HepG2 (cell line): Measurements from ENCODE around the gene SLC2A10. TPM values are rescaled to one million over a fixed set of nuclear protein-coding genes. Genes with fewer than 3 reads are reported as not detected.

Experiments used
- CAMTA2 ChIP-seq: sonication (generic); formaldehyde crosslinking; IDR thresholded peaks from 2 replicates; pipeline ENCODE4 v1.4.0; 2020; ENCODE audit warnings: mild to moderate bottlenecking, missing genetic modification reagents, borderline replicate concordance
- CREM ChIP-seq, 2 experiments: sonication (generic) in 1 of 2; formaldehyde crosslinking in 1 of 2; IDR thresholded peaks; 2 replicates each; pipeline versions ENCODE4 v1.4.0 to v1.6.1; 2016 to 2020; ENCODE audit warnings: antibody characterized with exemption in 1 of 2, mild to moderate bottlenecking in 1 of 2, missing genetic modification reagents in 1 of 2
- FOXO4 ChIP-seq: sonication (generic); formaldehyde crosslinking; conservative IDR thresholded peaks from 2 replicates; pipeline ENCODE4 v1.8.1; 2023; ENCODE audit warnings: missing genetic modification reagents
- GABPA ChIP-seq, 2 experiments: IDR thresholded peaks; 2 replicates each; pipeline ENCODE4 v1.6.1; 2011 to 2016; ENCODE audit warnings: low read depth in 2 of 2, low read length in 1 of 2, missing biosample characterization in 1 of 2, missing genetic modification characterization in 1 of 2
- GLI4 ChIP-seq: sonication (generic); formaldehyde crosslinking; IDR thresholded peaks from 2 replicates; pipeline ENCODE4 v1.5.1; 2020; ENCODE audit warnings: missing genetic modification reagents, mild to moderate bottlenecking, moderate library complexity, borderline replicate concordance
- ISX ChIP-seq: sonication (generic); formaldehyde crosslinking; conservative IDR thresholded peaks from 2 replicates; pipeline ENCODE4 v1.5.0; 2020; ENCODE audit warnings: missing genetic modification reagents
- KAT2B ChIP-seq: fragments of 150-350 bp; IDR thresholded peaks from 2 replicates; pipeline ENCODE4 v1.6.1; 2014; ENCODE audit warnings: low read depth, low read length, borderline replicate concordance
- MAZ ChIP-seq, 2 experiments: sonication (generic) in 1 of 2; formaldehyde crosslinking in 1 of 2; IDR thresholded peaks; 2 replicates each; pipeline versions ENCODE4 v1.5.0 to v1.6.1; 2012 to 2020; ENCODE audit warnings: low read depth in 2 of 2, mild to moderate bottlenecking in 2 of 2, borderline replicate concordance in 1 of 2, improper control_type of control experiment in 1 of 2, low read length in 1 of 2, missing genetic modification reagents in 1 of 2, moderate library complexity in 1 of 2
- MNT ChIP-seq: fragments of 450-650 bp; IDR thresholded peaks from 2 replicates; pipeline ENCODE4 v1.6.1; 2016
- MTF2 ChIP-seq: sonication (generic); formaldehyde crosslinking; IDR thresholded peaks from 2 replicates; pipeline ENCODE4 v1.5.0; 2020; ENCODE audit warnings: missing genetic modification reagents, borderline replicate concordance
- NFIB ChIP-seq: sonication (generic); formaldehyde crosslinking; IDR thresholded peaks from 2 replicates; pipeline ENCODE4 v1.9.0; 2021; ENCODE audit warnings: missing genetic modification reagents, mild to moderate bottlenecking, borderline replicate concordance
- NFYB ChIP-seq: sonication (generic); formaldehyde crosslinking; IDR thresholded peaks from 2 replicates; pipeline ENCODE4 v1.4.0; 2020; ENCODE audit warnings: missing genetic modification reagents
- POLR2AphosphoS5 ChIP-seq: IDR thresholded peaks from 2 replicates; pipeline ENCODE4 v1.6.1; 2012; ENCODE audit warnings: low read depth, low read length
- SKIL ChIP-seq: sonication (generic); formaldehyde crosslinking; IDR thresholded peaks from 2 replicates; pipeline ENCODE4 v1.8.0; 2022; ENCODE audit warnings: missing genetic modification reagents, mild to moderate bottlenecking, moderate library complexity, borderline replicate concordance
- THAP11 ChIP-seq: IDR thresholded peaks from 2 replicates; pipeline ENCODE4 v1.6.1; 2016; ENCODE audit warnings: missing biosample characterization, missing genetic modification reagents
- YEATS4 ChIP-seq: sonication (generic); formaldehyde crosslinking; IDR thresholded peaks from 2 replicates; pipeline ENCODE4 v1.4.0; 2020; ENCODE audit warnings: missing genetic modification reagents, borderline replicate concordance
- ZBTB1 ChIP-seq: sonication (generic); formaldehyde crosslinking; IDR thresholded peaks from 2 replicates; pipeline ENCODE4 v1.4.0; 2020; ENCODE audit warnings: missing genetic modification reagents, borderline replicate concordance
- ZFP36L1 ChIP-seq: sonication (generic); formaldehyde crosslinking; IDR thresholded peaks from 2 replicates; pipeline ENCODE4 v1.8.0; 2022; ENCODE audit warnings: mild to moderate bottlenecking, missing genetic modification reagents, moderate library complexity
- ZNF207 ChIP-seq: fragments of 450-650 bp; IDR thresholded peaks from 2 replicates; pipeline ENCODE4 v1.6.1; 2016; ENCODE audit warnings: antibody characterized with exemption, borderline replicate concordance
- ZNF275 ChIP-seq: sonication (generic); formaldehyde crosslinking; IDR thresholded peaks from 2 replicates; pipeline ENCODE4 v1.8.0; 2022; ENCODE audit warnings: missing genetic modification reagents, mild to moderate bottlenecking, inconsistent platforms, borderline replicate concordance
- ZNF367 ChIP-seq: sonication (generic); formaldehyde crosslinking; IDR thresholded peaks from 2 replicates; pipeline ENCODE4 v1.4.0; 2020; ENCODE audit warnings: missing genetic modification reagents, borderline replicate concordance
- ZNF557 ChIP-seq: sonication (generic); formaldehyde crosslinking; IDR thresholded peaks from 2 replicates; pipeline ENCODE4 v1.4.0; 2020; ENCODE audit warnings: missing genetic modification reagents
- ZNF703 ChIP-seq: sonication (generic); formaldehyde crosslinking; IDR thresholded peaks from 2 replicates; pipeline ENCODE4 v1.5.1; 2020; ENCODE audit warnings: missing genetic modification reagents, mild to moderate bottlenecking, moderate library complexity, borderline replicate concordance
- ZSCAN29 ChIP-seq: sonication (generic); formaldehyde crosslinking; conservative IDR thresholded peaks from 2 replicates; pipeline ENCODE4 v1.4.0; 2020; ENCODE audit warnings: mild to moderate bottlenecking, missing genetic modification reagents
- polyA plus RNA-seq, 8 experiments: library from polyadenylated mRNA; depleted of rRNA in 3 of 8; stranded (reverse) in 7 of 8; unstranded in 1 of 8; fragments of >200 nt; fragmentation: Illumina TruSeq in 4 of 8; extraction: Trizol in 4 of 8; gene quantifications; 2 replicates each; pipeline versions ENCODE4 v1.2.1 to v1.2.3, GENCODE V29; 2011 to 2016; ENCODE audit warnings: low read depth in 4 of 8, missing spikeins in 1 of 8, mixed read lengths in 1 of 8; ENCODE audit not compliant: insufficient read depth in 1 of 8
- total RNA-seq, 5 experiments: library from RNA; depleted of rRNA; stranded (reverse); fragments of >200 nt; fragmentation: Illumina TruSeq; extraction: Trizol; gene quantifications; 2 replicates each; pipeline ENCODE4 v1.2.3, GENCODE V29; 2016; ENCODE audit warnings: low read depth in 1 of 5

The SLC2A10 gene
- total and polyA plus RNA-seq, 2 of the 13 experiments (the other 11 are each of a cell fraction or from before 2014, with no cell fraction given) = 16.0 to 18.4 TPM

- TF ChIP-seq NFYB (CRISPR knock-in tag) (peak; percentile 99), ZNF207 (no peak), ZFP36L1 (CRISPR knock-in tag) (no peak), GLI4 (CRISPR knock-in tag) (no peak), SKIL (CRISPR knock-in tag) (no peak), ZNF557 (CRISPR knock-in tag) (no peak), POLR2AphosphoS5 (0 out of 2 replicates have a peak, but pooled peaks have one; percentile 36), ZNF275 (no peak), MAZ (IDR thresholded peaks at IDR 0.05; ENCODE audit: borderline replicate concordance, low read depth, low read length) (no peak), MAZ (CRISPR knock-in tag; IDR thresholded peaks at IDR 0.05; ENCODE audit: low read depth) (no peak), YEATS4 (CRISPR knock-in tag) (no peak), THAP11 (CRISPR knock-in tag) (peak; percentile 95), ZSCAN29 (CRISPR knock-in tag) (no peak), MTF2 (CRISPR knock-in tag) (no peak), NFIB (CRISPR knock-in tag) (no peak), CAMTA2 (CRISPR knock-in tag) (no peak), KAT2B (no peak), ZBTB1 (CRISPR knock-in tag) (no peak), GABPA (IDR thresholded peaks at IDR 0.05; ENCODE audit: low read depth, low read length) (0 out of 2 replicates have a peak, but pooled peaks have one; percentile 19), GABPA (CRISPR knock-in tag; IDR thresholded peaks at IDR 0.05; ENCODE audit: low read depth) (peak; percentile 78), ISX (CRISPR knock-in tag) (no peak), MNT (peak; percentile 94), ZNF367 (no peak), FOXO4 (0 out of 2 replicates have a peak, but pooled peaks have one; percentile 12), CREM (IDR thresholded peaks at IDR 0.05) (peak; percentile 35; the same call in 1 of the 2 replicates), CREM (CRISPR knock-in tag; IDR thresholded peaks at IDR 0.05) (no peak), ZNF703 (CRISPR knock-in tag) (no peak)
Observed at GRCh38 chr20:46694484-46694883, 15.0 kb upstream of the SLC2A10 start (continued).
